Hepatic stellate cell (primary cell): ENCODE results near the gene PPIB.
"Not testable (repeated sequence)": the region's sequence is repeated elsewhere in the genome, so short reads cannot be mapped to it uniquely, and the experiment has no call there.

Source experiments
- DNase-seq: peaks from one replicate; pipeline ENCODE4 v3.0.0; 2011; ENCODE audit warnings: low spot score

Gene PPIB

GRCh38 chr15:64141798-64142512, 20.9 kb downstream of the PPIB start:
- no peak for DNase-seq

DNA sequence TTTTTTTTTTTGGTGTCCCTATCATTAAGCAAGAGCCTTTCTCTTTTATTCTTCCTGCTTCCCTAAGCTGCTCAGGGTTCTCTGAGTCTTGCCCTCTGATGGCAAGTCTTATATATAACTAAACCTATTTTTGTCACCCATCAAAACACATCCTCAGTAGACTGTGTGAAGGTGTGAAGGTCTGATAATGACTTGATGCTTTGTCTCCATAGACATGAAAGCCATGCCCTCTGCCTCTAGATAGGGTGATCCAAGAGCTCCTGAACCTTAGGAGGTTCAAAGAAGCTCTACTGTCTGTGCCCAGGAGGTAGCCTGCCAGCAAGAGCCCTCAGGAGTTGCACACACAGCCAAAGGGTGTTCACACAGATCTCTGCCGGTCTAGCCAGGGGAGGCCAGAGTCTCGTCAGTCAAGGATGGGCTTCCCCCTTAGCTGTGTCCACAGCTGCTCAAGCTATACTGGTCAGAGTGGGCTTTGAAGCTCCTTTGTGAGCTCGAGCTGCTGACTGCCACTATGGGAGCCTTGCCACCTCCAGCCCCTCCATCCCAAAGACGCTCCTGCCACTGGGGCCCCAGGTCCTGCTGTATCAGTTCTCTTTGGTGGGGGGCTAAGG, 24.4 kb downstream of the PPIB start:
- no peak for DNase-seq

- no peak for DNase-seq
These were observed 25.5 kb downstream of the PPIB start for GRCh38 chr15:64137226-64137833.

DNA sequence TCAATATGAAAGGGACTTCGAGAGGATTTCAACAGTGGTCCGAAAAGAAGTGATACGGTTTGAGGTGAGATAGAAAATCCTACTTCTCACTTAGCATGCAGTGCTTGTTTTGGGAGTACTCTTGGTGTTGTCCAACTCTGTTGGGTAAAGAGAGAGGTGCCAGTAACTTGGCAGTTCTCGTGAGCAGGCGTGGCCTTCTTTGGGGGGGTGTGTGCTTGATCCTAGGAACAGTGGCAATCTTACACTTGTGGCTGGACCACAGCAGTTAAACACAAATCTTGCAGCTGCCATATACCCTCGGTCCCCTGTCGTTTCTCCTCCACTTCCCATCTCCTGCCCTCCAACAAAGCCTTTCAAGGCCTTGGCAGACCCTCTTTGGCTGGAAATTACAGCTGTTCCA, 26.5 kb downstream of the PPIB start:
- DNase-seq = no peak

GRCh38 chr15:64134345-64134829, 28.4 kb downstream of the PPIB start:
- no peak for DNase-seq

DNA sequence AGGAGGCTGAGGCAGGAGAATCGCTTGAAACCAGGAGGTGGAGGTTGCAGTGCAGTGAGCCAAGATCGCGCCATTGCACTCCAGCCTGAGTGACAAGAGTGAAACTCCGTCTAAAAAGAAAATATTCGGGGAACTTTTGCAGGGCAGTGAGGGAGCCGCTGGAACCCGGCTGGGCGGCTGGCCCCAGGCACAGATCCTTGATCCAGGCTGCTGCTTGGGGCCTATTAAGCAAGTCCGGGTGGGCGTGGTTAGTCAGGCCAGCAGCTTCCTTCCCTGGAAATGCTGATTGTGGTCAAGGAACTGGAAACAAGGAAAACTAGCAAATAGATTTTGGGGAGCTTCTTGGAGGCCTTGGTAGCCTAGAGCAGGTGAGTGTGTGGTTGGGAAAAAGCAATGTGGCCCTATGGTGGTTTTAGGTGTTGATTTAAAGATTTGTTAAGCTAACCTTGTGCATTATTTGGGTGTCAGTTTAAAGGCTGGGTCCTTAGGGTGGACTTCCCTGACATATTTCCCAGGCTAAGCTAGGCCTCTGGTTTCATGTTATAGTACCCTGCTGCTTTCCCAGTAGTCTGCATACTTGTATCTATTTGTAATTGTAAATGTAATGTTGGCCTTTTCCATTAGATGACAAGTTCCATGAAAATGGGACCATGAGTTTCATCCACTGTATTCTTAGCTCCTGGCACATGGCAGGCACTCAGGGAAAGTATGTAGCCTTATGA, 29.0 kb downstream of the PPIB start:
- DNase-seq = no peak

GRCh38 chr15:64132217-64132616, 30.6 kb downstream of the PPIB start:
- no peak for DNase-seq

GRCh38 chr15:64131547-64131946, 31.3 kb downstream of the PPIB start:
- DNase-seq = no peak

- DNase-seq = no peak
These were observed 32.7 kb downstream of the PPIB start for GRCh38 chr15:64130159-64130558.

- no peak for DNase-seq
These were observed 35.1 kb downstream of the PPIB start for GRCh38 chr15:64127521-64128270.

GRCh38 chr15:64125978-64126377, 36.8 kb downstream of the PPIB start:
- no peak for DNase-seq

DNA sequence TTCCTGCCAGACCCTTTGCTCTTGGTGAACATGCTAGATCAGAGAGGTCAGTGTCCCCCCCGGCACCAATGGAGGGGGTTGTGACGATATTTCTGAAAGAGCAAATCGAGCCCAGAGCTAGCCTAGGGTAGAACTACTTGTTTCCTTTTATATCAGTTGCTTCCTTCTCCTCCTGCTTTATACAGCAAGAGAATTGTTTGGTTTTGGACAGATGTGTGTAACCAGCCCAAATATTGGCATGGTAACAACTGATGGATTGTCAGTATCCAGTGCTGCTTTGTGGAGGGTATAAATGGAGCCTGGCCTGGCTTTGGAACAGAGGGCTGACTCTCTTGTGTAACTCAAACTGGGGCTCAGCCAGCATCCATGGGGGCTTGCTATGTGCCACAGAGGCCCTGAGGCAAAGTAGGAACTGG, 39.9 kb downstream of the PPIB start:
- DNase-seq = no peak

DNA sequence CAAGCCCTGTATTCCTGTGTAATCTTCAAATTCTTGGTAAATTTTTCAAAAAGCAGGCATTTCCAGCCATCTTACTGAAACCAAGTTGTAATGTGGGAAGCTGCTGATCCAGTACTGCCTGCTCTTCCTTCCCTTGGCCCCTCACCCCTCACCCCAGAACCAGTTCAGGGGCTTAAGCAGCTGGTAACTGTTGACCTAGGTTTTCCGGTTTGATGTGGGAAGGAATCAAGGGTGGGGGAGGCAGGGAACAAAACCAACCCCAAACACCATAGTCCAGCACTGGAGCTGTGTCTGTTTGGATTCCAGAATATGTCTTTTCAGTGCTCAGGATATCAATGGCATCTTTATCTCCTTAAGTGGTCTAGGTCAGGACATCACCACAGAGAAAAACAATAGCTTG, 40.4 kb downstream of the PPIB start:
- DNase-seq = no peak

DNA sequence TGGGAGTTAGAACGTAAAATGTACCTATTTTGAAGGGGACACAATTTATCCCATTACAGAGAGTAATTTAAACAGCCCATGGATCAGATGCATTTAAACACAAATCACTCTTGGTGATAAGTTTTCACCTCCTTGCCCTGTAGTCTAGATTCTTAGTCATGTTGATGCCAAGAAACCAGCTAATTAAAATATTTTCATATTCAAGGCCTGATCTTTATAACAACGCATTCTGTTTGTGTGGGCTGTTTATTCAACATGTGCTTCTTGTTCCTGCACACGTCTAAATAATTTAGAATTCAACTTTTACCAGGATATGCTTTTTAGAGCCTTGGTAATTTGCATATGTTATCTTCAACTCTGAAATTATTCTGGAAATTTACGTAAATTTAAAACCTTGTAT, 41.2 kb downstream of the PPIB start:
- no peak for DNase-seq

DNA sequence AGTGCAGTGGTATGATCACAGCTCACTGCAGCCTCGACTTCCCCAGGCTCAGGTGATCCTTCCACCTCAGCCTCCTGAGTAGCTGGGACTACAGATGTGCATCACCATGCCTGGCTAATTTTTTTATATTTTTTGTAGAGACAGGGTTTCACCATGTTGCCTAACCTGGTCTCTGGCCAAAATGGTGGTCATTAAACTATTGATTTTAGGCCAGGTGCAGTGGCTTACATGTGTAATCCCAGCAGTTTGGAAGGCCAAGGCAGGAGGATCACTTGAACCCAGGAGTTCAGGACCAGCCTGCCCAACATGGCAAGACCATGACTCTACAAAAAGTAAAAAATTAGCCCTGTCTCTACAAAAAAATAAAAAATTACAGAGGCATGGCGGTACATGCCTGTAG, 42.5 kb downstream of the PPIB start:
- DNase-seq = not testable (repeated sequence)

GRCh38 chr15:64117759-64118487, 44.9 kb downstream of the PPIB start:
- no peak for DNase-seq

DNA sequence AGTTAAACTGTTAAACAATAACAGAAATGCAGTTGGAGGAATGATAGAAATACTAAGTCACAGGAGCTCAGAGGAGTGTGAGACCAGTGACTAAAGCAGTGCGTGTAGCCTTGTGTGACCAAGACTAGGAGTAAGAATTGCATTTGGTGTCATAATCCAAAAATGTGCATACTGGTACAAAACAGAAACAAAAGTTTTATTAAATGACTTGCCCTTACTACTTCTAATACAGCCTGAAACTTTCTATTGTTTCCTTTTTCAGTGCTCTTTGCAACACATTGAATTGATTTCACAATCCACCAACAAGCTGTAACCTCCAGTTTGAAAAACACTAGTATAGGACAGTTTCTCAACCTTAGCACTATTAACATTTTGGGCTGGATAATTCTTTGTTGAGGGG, 49.9 kb downstream of the PPIB start:
- DNase-seq = no peak

GRCh38 chr15:64112073-64112772, 50.6 kb downstream of the PPIB start:
- no peak for DNase-seq

- no peak for DNase-seq
These were observed 51.2 kb downstream of the PPIB start for GRCh38 chr15:64111679-64112050.

GRCh38 chr15:64110950-64111678, 51.7 kb downstream of the PPIB start:
- no peak for DNase-seq
